ENCODE measurements around the gene PLCB1.

GRCh38 chr20:8912731-8913130 is 780.7 kb downstream of the PLCB1 start:
- TF ChIP-seq CTCF (conservative IDR thresholded peaks at IDR 0.05; ENCODE audit: low read depth, low read length) (no peak), EZH2phosphoT487 (IDR thresholded peaks at IDR 0.05; ENCODE audit: borderline replicate concordance, low read length) (no peak), EZH2 (IDR thresholded peaks at IDR 0.05; ENCODE audit: low read length, unreplicated experiment) (no peak)

All from PC-3 (cell line).